K562 (cell line): Measurements from ENCODE around the gene PRRC2A. TPM values are rescaled to one million over a fixed set of nuclear protein-coding genes. Genes with fewer than 3 reads are reported as not detected.
A peak's percentile ranks its signal among the peaks of the same experiment; 100 is the strongest.

Experiments
- ARID4B ChIP-seq: sonication (generic); formaldehyde crosslinking; IDR thresholded peaks from 2 replicates; pipeline ENCODE4 v1.8.0; 2022; ENCODE audit warnings: mild to moderate bottlenecking, missing genetic modification reagents
- ATF1 ChIP-seq, 2 experiments: fragments of 450-650 bp in 1 of 2; IDR thresholded peaks; 2 replicates each; pipeline ENCODE4 v1.6.1; 2016; ENCODE audit warnings: missing compliant biosample characterization in 1 of 2, missing genetic modification characterization in 1 of 2
- CTCFL ChIP-seq: IDR thresholded peaks from 2 replicates; pipeline ENCODE4 v1.6.1; 2011; ENCODE audit warnings: borderline replicate concordance, low read depth, mild to moderate bottlenecking, moderate library complexity, low read length; ENCODE audit not compliant: insufficient read depth, poor library complexity, severe bottlenecking
- HINFP ChIP-seq: fragments of 450-650 bp; conservative IDR thresholded peaks from 2 replicates; pipeline ENCODE4 v1.6.1; 2016; ENCODE audit warnings: missing genetic modification characterization, low read depth, mild to moderate bottlenecking, control low read depth, missing compliant biosample characterization
- POLR2A ChIP-seq: fragments of 450-650 bp; conservative IDR thresholded peaks from 2 replicates; pipeline ENCODE4 v1.6.1; 2016
- TEAD1 ChIP-seq, 2 experiments: fragments of 450-650 bp in 1 of 2; sonication (generic) in 1 of 2; formaldehyde crosslinking; IDR thresholded peaks; 2 replicates each; pipeline versions ENCODE4 v1.4.0 to v1.8.0; 2020 to 2022; ENCODE audit warnings: mild to moderate bottlenecking in 2 of 2, missing genetic modification reagents in 1 of 2
- ZBED1 ChIP-seq: IDR thresholded peaks from 2 replicates; pipeline ENCODE4 v1.6.1; 2014
- ZBTB40 ChIP-seq, 2 experiments: fragments of 450-650 bp in 1 of 2; sonication (generic) in 1 of 2; formaldehyde crosslinking in 1 of 2; IDR thresholded peaks; 2 replicates each; pipeline versions ENCODE4 v1.7.1 to v1.9.0; 2016 to 2022; ENCODE audit warnings: inconsistent platforms in 1 of 2, mild to moderate bottlenecking in 1 of 2, missing genetic modification reagents in 1 of 2
- ZNF316 ChIP-seq: fragments of 450-650 bp; IDR thresholded peaks from 2 replicates; pipeline ENCODE4 v1.6.1; 2016
- polyA plus RNA-seq, 8 experiments: library from polyadenylated mRNA; depleted of rRNA in 4 of 8; stranded (reverse) in 5 of 8; unstranded in 3 of 8; fragments of >200 nt; fragmentation: Nextera tagmentation in 2 of 8; fragmentation: Illumina TruSeq in 1 of 8; extraction: Ambion mirVana in 2 of 8; extraction: Trizol in 1 of 8; gene quantifications; 2 replicates each; pipeline versions ENCODE4 v1.2.1 to v1.2.3, GENCODE V29; 2011 to 2014; ENCODE audit warnings: inconsistent platforms in 1 of 8, missing spikeins in 1 of 8
- total RNA-seq, 7 experiments: library from RNA; depleted of rRNA in 6 of 7; stranded (reverse); fragments of >200 nt in 6 of 7; fragmentation: Illumina TruSeq in 2 of 7; extraction: Trizol in 2 of 7; gene quantifications; 2 replicates each; pipeline versions ENCODE4 v1.2.1 to v1.2.3, GENCODE V29; 2011 to 2021; ENCODE audit warnings: low replicate concordance in 1 of 7

Gene PRRC2A
- total and polyA plus RNA-seq, 9 of the 15 experiments (the other 6 are each of a cell fraction or from before 2014, with no cell fraction given), result 1.0 to 332 (median 63.0) TPM

GRCh38 chr6:31580807-31581433, 39.6 kb upstream of the PRRC2A start (continued):
- TF ChIP-seq CTCFL (peak; percentile 94), HINFP (tag) (no peak), ZNF316 (no peak), ARID4B (CRISPR knock-in tag) (peak; percentile 83), ZBTB40 (IDR thresholded peaks at IDR 0.05) (peak; percentile 60; the same call in 1 of the 2 replicates), ZBTB40 (CRISPR knock-in tag; IDR thresholded peaks at IDR 0.05) (no peak), ATF1 (CRISPR knock-in tag; IDR thresholded peaks at IDR 0.05) (peak; percentile 28; the same call in 1 of the 2 replicates), ATF1 (tag; IDR thresholded peaks at IDR 0.05) (peak; percentile 89), TEAD1 (CRISPR knock-in tag; IDR thresholded peaks at IDR 0.05) (peak; percentile 63 to 71; a peak in 3 of 4 replicates), ZBED1 (no peak; the same call in 1 of the 2 replicates), POLR2A (peak; percentile 81)
